ENCODE measurements around the gene WTAP. TPM values are rescaled to one million over a fixed set of nuclear protein-coding genes. Genes with fewer than 3 reads are reported as not detected.

WTAP gene
- total RNA-seq, 1 experiment from 2014 or later: 138 TPM

DNA sequence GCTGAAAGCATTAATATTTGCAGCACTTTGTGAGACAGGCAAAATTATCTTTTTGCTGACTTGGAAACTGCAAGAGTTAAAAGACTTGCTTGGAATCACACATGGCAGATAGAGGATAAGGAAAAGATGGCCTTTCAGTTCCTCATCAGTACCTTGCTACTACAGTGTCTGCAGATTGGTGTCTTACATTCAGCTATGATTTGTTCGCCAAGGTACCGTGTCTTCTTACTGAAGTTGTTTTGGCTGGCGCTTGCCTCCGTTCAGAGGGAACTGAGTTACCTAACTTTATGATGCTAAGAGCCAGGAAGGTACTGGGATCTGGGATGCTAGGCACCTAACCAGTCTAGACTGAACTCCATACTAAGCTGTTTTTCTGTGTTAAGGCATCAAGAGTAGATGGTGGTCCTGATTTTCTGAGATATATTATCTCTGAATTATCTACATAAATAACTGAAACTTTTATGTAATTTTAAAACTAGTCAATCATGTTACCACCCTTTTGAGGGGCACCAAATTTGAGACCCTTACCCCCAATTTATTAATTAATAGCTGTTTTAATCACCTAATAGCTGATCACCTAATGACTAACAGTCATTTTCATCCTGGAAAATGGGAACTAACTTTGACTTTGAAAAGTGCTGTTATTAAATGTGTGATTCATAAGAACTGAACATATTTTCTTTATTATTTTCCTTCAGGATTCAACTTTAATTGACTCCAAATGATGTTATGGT is 2.5 kb downstream of the WTAP start:
- H4K5ac ChIP-seq (ENCODE audit: insufficient read length, low read depth, low read length): no peak overlapping the region
- no peak overlapping the region for H2BK15ac ChIP-seq (ENCODE audit: low read depth, low read length)
- no peak for DNase-seq
- no peaks in the 10 kb centered on the region for H3K4me1 ChIP-seq (ENCODE audit: insufficient read depth, low read length)
- H2AFZ ChIP-seq (ENCODE audit: low read length): no peak overlapping the region
- H3K56ac ChIP-seq (ENCODE audit: insufficient read length, low read depth, low read length): no peak overlapping the region
- H3K9me3 Mint-ChIP-seq: no peaks in the 10 kb centered on the region; a peak in 2 of 5 replicates
- TF ChIP-seq, protein P1, sequence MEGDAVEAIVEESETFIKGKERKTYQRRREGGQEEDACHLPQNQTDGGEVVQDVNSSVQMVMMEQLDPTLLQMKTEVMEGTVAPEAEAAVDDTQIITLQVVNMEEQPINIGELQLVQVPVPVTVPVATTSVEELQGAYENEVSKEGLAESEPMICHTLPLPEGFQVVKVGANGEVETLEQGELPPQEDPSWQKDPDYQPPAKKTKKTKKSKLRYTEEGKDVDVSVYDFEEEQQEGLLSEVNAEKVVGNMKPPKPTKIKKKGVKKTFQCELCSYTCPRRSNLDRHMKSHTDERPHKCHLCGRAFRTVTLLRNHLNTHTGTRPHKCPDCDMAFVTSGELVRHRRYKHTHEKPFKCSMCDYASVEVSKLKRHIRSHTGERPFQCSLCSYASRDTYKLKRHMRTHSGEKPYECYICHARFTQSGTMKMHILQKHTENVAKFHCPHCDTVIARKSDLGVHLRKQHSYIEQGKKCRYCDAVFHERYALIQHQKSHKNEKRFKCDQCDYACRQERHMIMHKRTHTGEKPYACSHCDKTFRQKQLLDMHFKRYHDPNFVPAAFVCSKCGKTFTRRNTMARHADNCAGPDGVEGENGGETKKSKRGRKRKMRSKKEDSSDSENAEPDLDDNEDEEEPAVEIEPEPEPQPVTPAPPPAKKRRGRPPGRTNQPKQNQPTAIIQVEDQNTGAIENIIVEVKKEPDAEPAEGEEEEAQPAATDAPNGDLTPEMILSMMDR (conservative IDR thresholded peaks at IDR 0.05): no peak
- no peak overlapping the region for H4K91ac ChIP-seq (ENCODE audit: insufficient read length, low read depth, low read length)
- H2AK5ac ChIP-seq (ENCODE audit: insufficient read length, low read length): no peak overlapping the region
- H3K4me2 ChIP-seq (ENCODE audit: insufficient read depth, insufficient read length, low read length): peak overlapping the region; percentile 48
- H3K9me3 ChIP-seq (ENCODE audit: control insufficient read depth, low read depth, low read length): no peaks in the 10 kb centered on the region
- H3K79me2 ChIP-seq (ENCODE audit: insufficient read depth, low read length): peaks cover 69% of the 10 kb centered on the region
- no peaks in the 10 kb centered on the region for H4K20me1 ChIP-seq (ENCODE audit: control insufficient read depth, insufficient read depth, insufficient read length)
- H3K14ac ChIP-seq (ENCODE audit: insufficient read depth, low read length): no peak overlapping the region
- no peaks in the 10 kb centered on the region for H3K27me3 ChIP-seq (ENCODE audit: insufficient read depth, low read length)
- no peak overlapping the region for H3K4ac ChIP-seq (ENCODE audit: low read depth, low read length)
- H3K9ac ChIP-seq (ENCODE audit: extremely low read depth, insufficient read length, low read length): peak overlapping the region; percentile 52
- no peak overlapping the region for H3T11ph ChIP-seq (ENCODE audit: low read length)
- no CpG with 5 or more reads among the region's 4 CpGs for WGBS (ENCODE audit: extremely low coverage, insufficient read length, low lambda C conversion rate)
- H3K18ac ChIP-seq (ENCODE audit: insufficient read length, low read depth, low read length): no peak overlapping the region
- H3K36me3 Mint-ChIP-seq (ENCODE audit: insufficient read depth in 1 of 3, low read depth in 3 of 3): peaks cover 13 to 24% (median 22%) of the 10 kb centered on the region in 3 experiments
- no peak overlapping the region for H4K8ac ChIP-seq (replicated peaks; ENCODE audit: insufficient read length, low read depth, low read length)
- no peaks in the 10 kb centered on the region for H3K79me1 ChIP-seq (ENCODE audit: insufficient read depth, low read depth, low read length, poor library complexity, severe bottlenecking)
- H2BK5ac ChIP-seq (ENCODE audit: insufficient read length, low read length): no peak overlapping the region
- H2BK12ac ChIP-seq (ENCODE audit: insufficient read length, low read depth, low read length): no peak overlapping the region
- peaks cover 3% of the 10 kb centered on the region for H3K23me2 ChIP-seq (ENCODE audit: insufficient read length, low read depth, low read length, poor library complexity, severe bottlenecking)
- no peaks in the 10 kb centered on the region; the same call in 1 of the 2 replicates for H3K27me3 Mint-ChIP-seq (ENCODE audit: low read depth)
- no peak overlapping the region for H2BK20ac ChIP-seq (ENCODE audit: low read depth, low read length, poor library complexity, severe bottlenecking)
- 0 out of 7 replicates have a peak overlapping the region, but pooled peaks of 1 of the 3 experiments have one; percentile 59 for H3K27ac Mint-ChIP-seq
- H3K27ac ChIP-seq (ENCODE audit: insufficient read length, low read depth, low read length): no peak overlapping the region
- H3K23ac ChIP-seq (ENCODE audit: insufficient read length, low read depth, low read length): no peak overlapping the region
- no peak overlapping the region for H2BK120ac ChIP-seq (ENCODE audit: low read depth, low read length, poor library complexity, severe bottlenecking)
- H3K4me1 Mint-ChIP-seq: peaks cover 19 to 28% of the 10 kb centered on the region in 2 experiments
- H3K4me3 Mint-ChIP-seq: peak overlapping the region; percentile 93 to 97

Data from H9 (cell line).